WTC11 (cell line): Measurements from ENCODE around the gene UBE3C. TPM values are rescaled to one million over a fixed set of nuclear protein-coding genes. Genes with fewer than 3 reads are reported as not detected.

Experiments used
- ATAC-seq: fragments of 200-7000 bp; cut with Tn5 transposase; 2 replicates; pipeline ENCODE4 v1.10.0; 2021; ENCODE audit warnings: mild to moderate bottlenecking, moderate library complexity
- CTCF ChIA-PET: fragments of 300-600 bp; sonication (Branson Sonifier 250); formaldehyde crosslinking; loops from one replicate; lab custom pipeline; 2021; ENCODE audit warnings: antibody characterized with exemption; lab: Charles Lee
- POLR2A ChIA-PET: fragments of 350-600 bp; sonication (Branson Sonifier 250); formaldehyde crosslinking; loops from one replicate; lab custom pipeline; 2021; ENCODE audit warnings: antibody characterized with exemption; lab: Charles Lee
- DNase-seq: peaks from one replicate; pipeline ENCODE4 v3.0.0; 2021; ENCODE audit warnings: low spot score
- H3K27ac Mint-ChIP-seq: 2 replicates; pipeline ENCODE4 v1.8.0; 2021; ENCODE audit warnings: mixed read lengths
- H3K27me3 Mint-ChIP-seq: 2 replicates; pipeline ENCODE4 v1.8.0; 2021; ENCODE audit warnings: low read depth, mild to moderate bottlenecking, moderate library complexity, mixed read lengths
- H3K36me3 Mint-ChIP-seq: 2 replicates; pipeline ENCODE4 v1.8.0; 2021; ENCODE audit warnings: mixed read lengths
- H3K4me1 Mint-ChIP-seq: 2 replicates; pipeline ENCODE4 v1.8.0; 2022; ENCODE audit warnings: mixed read lengths
- H3K4me3 Mint-ChIP-seq: 2 replicates; pipeline ENCODE4 v1.8.0; 2021; ENCODE audit warnings: mild to moderate bottlenecking, moderate library complexity, mixed read lengths
- H3K9me3 Mint-ChIP-seq: 2 replicates; pipeline ENCODE4 v1.8.0; 2021; ENCODE audit warnings: mixed read lengths
- ARID4B ChIP-seq: sonication (generic); formaldehyde crosslinking; IDR thresholded peaks from 2 replicates; pipeline ENCODE4 v1.8.0; 2023; ENCODE audit warnings: missing genetic modification reagents, mild to moderate bottlenecking, borderline replicate concordance
- CREM ChIP-seq: sonication (generic); formaldehyde crosslinking; IDR thresholded peaks from 2 replicates; pipeline ENCODE4 v1.8.1; 2022; ENCODE audit warnings: mild to moderate bottlenecking, missing genetic modification reagents, moderate library complexity
- ERG ChIP-seq: fragments of 250-450 bp; sonication (Bioruptor Pico); IDR thresholded peaks from 2 replicates; pipeline ENCODE4 v1.8.0; 2021; ENCODE audit warnings: mild to moderate bottlenecking
- ESRRA ChIP-seq: sonication (generic); formaldehyde crosslinking; IDR thresholded peaks from 2 replicates; pipeline ENCODE4 v1.8.1; 2022; ENCODE audit warnings: mild to moderate bottlenecking, missing genetic modification reagents, borderline replicate concordance
- FOXK1 ChIP-seq: sonication (generic); formaldehyde crosslinking; IDR thresholded peaks from 2 replicates; pipeline ENCODE4 v1.8.0; 2022; ENCODE audit warnings: mild to moderate bottlenecking, moderate library complexity, missing genetic modification reagents
- GTF2I ChIP-seq: fragments of 250-450 bp; sonication (Bioruptor Pico); conservative IDR thresholded peaks from 2 replicates; pipeline ENCODE4 v1.4.0; 2021; ENCODE audit warnings: mild to moderate bottlenecking
- IRF1 ChIP-seq: sonication (generic); formaldehyde crosslinking; IDR thresholded peaks from 2 replicates; pipeline ENCODE4 v1.8.0; 2023; ENCODE audit warnings: missing genetic modification reagents
- JAZF1 ChIP-seq: fragments of 250-450 bp; sonication (Bioruptor Pico); IDR thresholded peaks from 2 replicates; pipeline ENCODE4 v1.9.0; 2021; ENCODE audit warnings: moderate library complexity, mild to moderate bottlenecking, inconsistent platforms
- NFATC4 ChIP-seq: fragments of 250-450 bp; sonication (Bioruptor Pico); IDR thresholded peaks from 2 replicates; pipeline ENCODE4 v1.9.0; 2021; ENCODE audit warnings: mild to moderate bottlenecking
- RELA ChIP-seq: sonication (generic); formaldehyde crosslinking; IDR thresholded peaks from 2 replicates; pipeline ENCODE4 v1.8.1; 2022; ENCODE audit warnings: missing genetic modification reagents, mild to moderate bottlenecking, borderline replicate concordance
- RORB ChIP-seq: fragments of 250-450 bp; sonication (Bioruptor Pico); IDR thresholded peaks from 2 replicates; pipeline ENCODE4 v1.9.0; 2021; ENCODE audit warnings: mild to moderate bottlenecking
- TEAD1 ChIP-seq: sonication (generic); formaldehyde crosslinking; IDR thresholded peaks from 2 replicates; pipeline ENCODE4 v1.8.0; 2022; ENCODE audit warnings: mild to moderate bottlenecking, missing genetic modification reagents
- USF1 ChIP-seq: sonication (generic); formaldehyde crosslinking; IDR thresholded peaks from 2 replicates; pipeline ENCODE4 v1.8.0; 2022; ENCODE audit warnings: mild to moderate bottlenecking, missing genetic modification reagents
- ZNF281 ChIP-seq: sonication (generic); formaldehyde crosslinking; IDR thresholded peaks from 2 replicates; pipeline ENCODE4 v1.8.0; 2023; ENCODE audit warnings: mild to moderate bottlenecking, missing genetic modification reagents
- ZNF396 ChIP-seq: fragments of 250-450 bp; sonication (Bioruptor Pico); IDR thresholded peaks from 2 replicates; pipeline ENCODE4 v1.8.0; 2021; ENCODE audit warnings: mild to moderate bottlenecking, moderate library complexity, borderline replicate concordance
- ZNF416 ChIP-seq: fragments of 250-450 bp; sonication (Bioruptor Pico); IDR thresholded peaks from 2 replicates; pipeline ENCODE4 v1.9.0; 2021; ENCODE audit warnings: mild to moderate bottlenecking, inconsistent platforms
- ZNF532 ChIP-seq: fragments of 250-450 bp; sonication (Bioruptor Pico); IDR thresholded peaks from 2 replicates; pipeline ENCODE4 v1.9.0; 2021; ENCODE audit warnings: mild to moderate bottlenecking, borderline replicate concordance
- ZNF671 ChIP-seq: fragments of 250-450 bp; sonication (Bioruptor Pico); IDR thresholded peaks from 2 replicates; pipeline ENCODE4 v1.8.0; 2021; ENCODE audit warnings: mild to moderate bottlenecking
- total RNA-seq: library from RNA; stranded (reverse); gene quantifications from 3 replicates; pipeline ENCODE4 v1.2.3, GENCODE V29; 2021

Gene UBE3C
- total RNA-seq, 1 experiment from 2014 or later: 59.7 TPM

- peak; percentile 77; the same call in 1 of the 2 replicates for TF ChIP-seq ARID4B (CRISPR knock-in tag)
- TF ChIP-seq NFATC4 (CRISPR knock-in tag): no peak
- no peak for TF ChIP-seq RORB (CRISPR knock-in tag)
- 0 out of 2 replicates have a peak, but pooled peaks have one; percentile 27 for TF ChIP-seq CREM (CRISPR knock-in tag)
- peak; percentile 63; the same call in 1 of the 2 replicates for TF ChIP-seq JAZF1 (CRISPR knock-in tag)
- TF ChIP-seq USF1 (CRISPR knock-in tag): peak; percentile 73
- peak; percentile 82 for TF ChIP-seq IRF1
- TF ChIP-seq ZNF416 (CRISPR knock-in tag): peak; percentile 61; the same call in 1 of the 2 replicates
- peak; percentile 96 for TF ChIP-seq TEAD1 (CRISPR knock-in tag)
Measured at GRCh38 chr7:157309988-157310668, 171.4 kb downstream of the UBE3C start (continued).

GRCh38 chr7:157310676-157311185 is 172.0 kb downstream of the UBE3C start:
- ChIA-PET CTCF (interaction anchor here (0.9 kb wide), 1 partner anchor 29 kb away, joined by 3 read pairs; no protein-coding TSS in a partner anchor), POLR2A (interaction anchor here (1.2 kb wide), 1 partner anchor 26 kb away, joined by 3 read pairs; the partner anchor contains the start of gene DNAJB6)
- Mint-ChIP-seq H3K36me3 (no peaks in the 10 kb centered on the region), H3K4me1 (peaks cover 57% of the 10 kb centered on the region), H3K27ac (peak overlapping the region; percentile 100), H3K4me3 (peak overlapping the region; percentile 45), H3K27me3 (no peaks in the 10 kb centered on the region; the same call in 1 of the 2 replicates), H3K9me3 (no peaks in the 10 kb centered on the region)
- ATAC-seq (peak; percentile 58), DNase-seq (peak; percentile 35)
- peak; percentile 98 for TF ChIP-seq ZNF396 (CRISPR knock-in tag)
- TF ChIP-seq GTF2I (CRISPR knock-in tag): no peak
- peak; percentile 99 for TF ChIP-seq ZNF532 (CRISPR knock-in tag)
- TF ChIP-seq ZNF671 (CRISPR knock-in tag): 0 out of 2 replicates have a peak, but pooled peaks have one; percentile 76
- peak; percentile 40; the same call in 1 of the 2 replicates for TF ChIP-seq FOXK1 (CRISPR knock-in tag)
- no peak for TF ChIP-seq ZNF281 (CRISPR knock-in tag)
- peak; percentile 97 for TF ChIP-seq ERG (CRISPR knock-in tag)
- no peak for TF ChIP-seq RELA (CRISPR knock-in tag)
- TF ChIP-seq ESRRA (CRISPR knock-in tag): 0 out of 2 replicates have a peak, but pooled peaks have one; percentile 29
